Lower leg skin (tissue), 4 donors: ENCODE results near the gene FBXO47. TPM values are rescaled to one million over a fixed set of nuclear protein-coding genes. Genes with fewer than 3 reads are reported as not detected.

Experiments
- DNase-seq, 2 donors: peaks; one replicate each; pipeline ENCODE4 v3.0.0-alpha.2; 2019; ENCODE audit warnings: low spot score in 2 of 2
- H3K4me3 ChIP-seq: fragments of 200-600 bp; sonication (generic); 2 replicates; pipeline ENCODE4 v1.5.1; 2017; ENCODE audit warnings: mild to moderate bottlenecking, low read depth; ENCODE audit not compliant: poor library complexity, severe bottlenecking
- CTCF ChIP-seq, 3 donors: fragments of 450-650 bp; IDR thresholded peaks; one replicate each; pipeline ENCODE4 v1.5.1; 2016; ENCODE audit warnings: antibody characterized with exemption in 3 of 3, mild to moderate bottlenecking in 3 of 3, moderate library complexity in 2 of 3
- POLR2A ChIP-seq, 2 donors: fragments of 450-650 bp; IDR thresholded peaks; one replicate each; pipeline ENCODE4 v1.6.1; 2016 to 2017; ENCODE audit warnings: antibody characterized with exemption in 2 of 2, mild to moderate bottlenecking in 1 of 2, moderate library complexity in 1 of 2
- WGBS, 2 donors: methylation state at CpG; one replicate each; pipeline ENCODE4 v1.1.5; 2018; 5-methylcytosine and 5-hydroxymethylcytosine counted together
- intact Hi-C: fragments of 100-400 bp; cut with DNase I; formaldehyde crosslinking; loops from one replicate; pipeline ENCODE4 v1.15.0; 2023; ENCODE audit warnings: low total_unique reads
- total RNA-seq, 4 donors: library from RNA; depleted of rRNA; stranded (reverse); fragments of >200 nt; gene quantifications; one replicate each; pipeline ENCODE4 v1.1.0, GENCODE V29; 2016

Gene FBXO47
- total RNA-seq, 4 donors from 2014 or later = not detected

- WGBS, 2 donors = 69 to 85% methylated on average over 10 to 11 of the region's 11 CpGs
- intact Hi-C loops = no loop called here
- no peak for DNase-seq
- no peak overlapping the region for H3K4me3 ChIP-seq
- TF ChIP-seq CTCF (IDR thresholded peaks at IDR 0.05) (no peak), POLR2A (IDR thresholded peaks at IDR 0.05) (no peak)
Observed at GRCh38 chr17:38898812-38899348, 68.3 kb downstream of the FBXO47 start.

- 30 to 50% methylated on average over 7 to 9 of the region's 9 CpGs for WGBS, 2 donors
- H3K4me3 ChIP-seq = no peak overlapping the region
- intact Hi-C loops = no loop called here
- TF ChIP-seq POLR2A (IDR thresholded peaks at IDR 0.05) (no peak), CTCF (IDR thresholded peaks at IDR 0.05) (no peak)
- DNase-seq = no peak
Observed at GRCh38 chr17:38898291-38898679, 68.9 kb downstream of the FBXO47 start.

- intact Hi-C loops = no loop called here
- no peak for DNase-seq
- 50 to 53% methylated on average over 12 of the region's 12 CpGs for WGBS, 2 donors
- no peak for TF ChIP-seq CTCF (IDR thresholded peaks at IDR 0.05)
- no peak for TF ChIP-seq POLR2A (IDR thresholded peaks at IDR 0.05)
- no peak overlapping the region for H3K4me3 ChIP-seq
Observed at GRCh38 chr17:38897671-38898290, 69.4 kb downstream of the FBXO47 start.

DNA sequence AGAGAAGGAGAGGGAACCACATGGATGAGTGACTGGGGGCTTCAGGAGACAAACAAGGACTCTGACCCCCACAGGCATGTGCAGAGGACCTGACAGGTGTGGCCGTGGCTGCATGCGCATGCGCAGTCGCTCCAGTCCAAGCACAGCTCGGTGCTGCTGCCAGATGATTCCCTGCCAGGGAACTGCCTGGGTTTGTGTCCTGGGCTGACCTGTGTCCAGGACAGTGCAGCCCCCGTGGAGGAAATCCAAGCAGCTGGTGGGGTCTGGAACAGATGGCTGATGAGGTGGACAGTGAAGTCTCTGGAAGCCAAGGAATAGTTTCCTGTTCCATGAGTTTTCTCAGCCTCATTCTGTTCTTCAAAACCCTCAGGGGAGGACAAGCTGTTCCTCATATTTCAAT lies 70.0 kb downstream of the FBXO47 start:
- WGBS, 2 donors = 31 to 38% methylated on average over 6 of the region's 6 CpGs
- TF ChIP-seq POLR2A (IDR thresholded peaks at IDR 0.05) (no peak), CTCF (IDR thresholded peaks at IDR 0.05) (no peak)
- H3K4me3 ChIP-seq = no peak overlapping the region
- DNase-seq = no peak
- intact Hi-C loops = no loop called here

DNA sequence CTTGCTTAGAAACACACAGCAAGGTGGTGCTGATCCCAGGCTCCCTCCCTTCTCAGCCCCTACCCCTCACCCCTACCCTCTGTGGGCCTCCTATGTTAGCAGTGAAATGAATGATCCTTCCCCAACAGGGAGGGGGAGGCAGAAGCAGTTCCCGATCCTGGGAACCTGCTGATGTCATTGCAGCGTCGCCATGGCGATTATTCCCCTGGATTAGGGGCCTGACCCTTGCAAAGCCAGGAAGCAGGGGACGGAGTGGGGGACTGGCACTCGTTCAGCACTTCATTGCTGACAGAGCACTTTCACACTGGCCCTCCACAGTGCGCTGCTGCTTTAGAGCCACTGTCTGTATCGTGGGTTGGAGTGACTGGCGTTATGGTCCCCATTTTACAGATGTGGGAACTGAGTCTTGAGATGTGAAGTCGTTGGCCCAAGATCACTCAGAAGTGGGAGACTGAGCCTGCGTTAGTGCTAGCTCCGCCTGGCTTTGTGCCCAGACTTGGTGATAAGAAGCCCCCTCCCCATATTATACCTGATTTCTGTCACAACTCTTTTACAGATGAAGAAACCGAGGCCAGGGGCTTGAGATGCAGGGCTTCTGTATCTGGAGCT lies 70.8 kb downstream of the FBXO47 start:
- H3K4me3 ChIP-seq = no peak overlapping the region
- WGBS, 2 donors = 72 to 78% methylated on average over 12 to 13 of the region's 13 CpGs
- DNase-seq = no peak
- intact Hi-C loops = no loop called here
- TF ChIP-seq POLR2A (IDR thresholded peaks at IDR 0.05) (no peak), CTCF (IDR thresholded peaks at IDR 0.05) (no peak)
